ENCODE measurements around the gene SPATS2L.

The SPATS2L gene

DNA sequence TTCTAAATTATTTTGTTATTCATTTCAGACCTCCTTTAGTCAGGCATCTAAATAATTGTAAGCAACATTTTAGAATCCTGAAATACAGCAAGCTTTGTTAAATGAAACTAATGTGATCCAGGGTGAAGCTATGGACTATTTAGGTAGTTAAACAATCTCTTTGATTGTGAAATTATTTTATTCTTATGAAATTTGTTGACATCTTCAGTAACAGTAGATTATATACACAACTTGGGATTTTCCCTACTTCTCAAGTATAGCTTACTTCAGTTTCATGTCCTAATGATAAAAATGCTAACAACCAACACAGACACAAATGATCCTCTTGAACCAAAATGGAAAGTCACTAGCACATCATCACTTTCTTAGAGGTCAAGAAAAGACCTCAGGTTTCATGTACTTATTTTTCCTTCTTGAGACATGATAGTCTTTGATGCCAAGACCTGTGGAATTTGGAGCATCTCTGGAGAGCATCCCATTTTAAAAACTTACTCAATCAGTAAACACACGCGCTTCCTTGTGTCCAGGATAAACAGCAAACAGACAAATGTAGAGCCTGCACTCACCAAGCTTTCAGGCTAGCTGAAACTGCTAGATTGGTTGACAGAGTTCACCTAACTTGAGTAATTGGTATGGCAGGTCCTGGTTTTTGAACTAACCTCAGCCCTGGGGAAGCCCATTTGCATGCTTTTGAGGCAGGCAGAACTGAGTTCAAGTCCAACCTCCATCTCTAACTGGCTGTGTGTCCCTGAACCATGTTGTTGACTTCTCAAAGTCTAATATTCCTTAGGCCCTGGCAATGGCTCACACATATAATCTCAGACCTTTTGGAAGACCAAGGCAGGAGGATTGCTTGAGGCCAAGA, 155.6 kb downstream of the SPATS2L start:
- DNase-seq (ENCODE audit: low read depth, low spot score): no peak
- ChIA-PET CTCF (interaction anchor here (0.8 to 2.0 kb wide), 7 partner anchors 9 to 489 kb away, joined by 3 to 8 read pairs (median 4); no protein-coding TSS in a partner anchor), POLR2A (no interaction called here)
- H3K4me3 ChIP-seq (ENCODE audit: low read depth, low read length): no peak overlapping the region
- TF ChIP-seq, protein P1, sequence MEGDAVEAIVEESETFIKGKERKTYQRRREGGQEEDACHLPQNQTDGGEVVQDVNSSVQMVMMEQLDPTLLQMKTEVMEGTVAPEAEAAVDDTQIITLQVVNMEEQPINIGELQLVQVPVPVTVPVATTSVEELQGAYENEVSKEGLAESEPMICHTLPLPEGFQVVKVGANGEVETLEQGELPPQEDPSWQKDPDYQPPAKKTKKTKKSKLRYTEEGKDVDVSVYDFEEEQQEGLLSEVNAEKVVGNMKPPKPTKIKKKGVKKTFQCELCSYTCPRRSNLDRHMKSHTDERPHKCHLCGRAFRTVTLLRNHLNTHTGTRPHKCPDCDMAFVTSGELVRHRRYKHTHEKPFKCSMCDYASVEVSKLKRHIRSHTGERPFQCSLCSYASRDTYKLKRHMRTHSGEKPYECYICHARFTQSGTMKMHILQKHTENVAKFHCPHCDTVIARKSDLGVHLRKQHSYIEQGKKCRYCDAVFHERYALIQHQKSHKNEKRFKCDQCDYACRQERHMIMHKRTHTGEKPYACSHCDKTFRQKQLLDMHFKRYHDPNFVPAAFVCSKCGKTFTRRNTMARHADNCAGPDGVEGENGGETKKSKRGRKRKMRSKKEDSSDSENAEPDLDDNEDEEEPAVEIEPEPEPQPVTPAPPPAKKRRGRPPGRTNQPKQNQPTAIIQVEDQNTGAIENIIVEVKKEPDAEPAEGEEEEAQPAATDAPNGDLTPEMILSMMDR (IDR thresholded peaks at IDR 0.05; ENCODE audit: insufficient read depth, low read length, missing control alignments): no peak

DNA sequence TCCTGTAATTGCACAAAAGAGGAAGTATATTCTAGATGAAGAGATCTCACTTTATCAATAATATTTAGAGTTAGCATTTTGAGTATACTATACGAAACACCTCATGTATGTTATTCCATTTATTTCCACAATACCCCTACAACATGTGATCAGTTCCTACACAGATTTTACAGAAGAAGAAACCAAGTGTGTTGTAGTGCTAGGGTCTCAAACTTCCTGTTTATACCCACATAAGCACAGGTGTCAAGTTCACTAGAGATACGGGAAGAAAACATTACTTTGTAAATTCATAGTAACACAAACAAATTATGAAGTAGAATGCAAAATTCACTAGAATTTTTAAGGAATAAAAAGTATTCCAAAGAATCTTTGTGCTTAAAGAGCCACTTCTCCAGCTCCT, 157.0 kb downstream of the SPATS2L start:
- ChIA-PET POLR2A (no interaction called here), CTCF (interaction anchor here (1.4 to 1.7 kb wide), 3 partner anchors 20 to 478 kb away, joined by 3 to 5 read pairs (median 3); no protein-coding TSS in a partner anchor)
- TF ChIP-seq, protein P1 (IDR thresholded peaks at IDR 0.05; ENCODE audit: insufficient read depth, low read length, missing control alignments): no peak

DNA sequence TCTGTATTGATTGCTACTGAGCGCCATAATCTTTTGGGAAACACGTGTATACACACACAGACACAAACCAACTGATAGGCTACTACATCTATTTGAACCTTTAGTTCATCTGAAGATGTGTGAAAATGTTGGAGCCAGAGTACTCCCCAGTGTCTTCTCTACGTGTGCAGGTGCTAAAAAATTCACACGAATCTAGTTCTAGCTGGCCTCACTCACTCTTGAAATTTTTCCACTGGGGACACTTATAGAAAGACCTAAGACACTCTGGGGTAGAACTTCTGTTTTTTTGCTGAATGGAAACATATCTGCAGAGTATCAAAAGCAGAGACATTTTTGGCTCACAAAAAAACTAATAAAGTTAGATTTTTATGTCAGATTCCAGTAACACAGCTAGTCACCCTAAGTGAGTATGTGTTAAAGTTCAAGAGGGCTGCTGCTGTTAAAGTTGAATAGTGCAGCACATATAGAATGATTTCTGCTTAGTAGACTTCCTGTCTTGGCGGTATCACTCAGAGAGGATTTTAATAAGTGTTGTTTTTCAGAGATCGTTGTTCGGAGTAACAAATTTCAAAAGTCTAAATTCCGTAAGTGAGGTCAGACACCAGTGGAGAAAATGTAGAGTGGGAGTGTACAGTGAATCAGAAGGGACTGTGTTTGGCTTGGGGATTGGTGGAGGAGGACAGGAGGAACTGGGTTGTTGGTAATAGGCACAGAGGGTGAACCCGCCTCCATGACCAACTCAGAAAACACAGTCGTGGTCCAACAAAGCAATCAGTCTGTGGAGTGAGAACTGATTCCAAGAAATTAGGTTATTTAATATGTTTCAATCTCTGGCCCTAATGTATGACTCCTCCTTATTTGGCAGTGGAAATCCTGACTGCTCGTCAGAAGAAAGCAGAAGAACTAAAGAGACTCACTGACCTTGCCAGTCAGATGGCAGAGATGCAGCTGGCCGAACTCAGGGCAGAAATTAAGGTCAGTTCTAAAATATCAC, 160.2 kb downstream of the SPATS2L start:
- CTCF ChIA-PET: interaction anchor here (1.3 to 2.4 kb wide), 3 partner anchors 13 to 493 kb away, joined by 3 to 9 read pairs (median 8); no protein-coding TSS in a partner anchor

More for the DNA sequence above, 157.0 kb downstream of the SPATS2L start:
- no peak overlapping the region for H3K4me3 ChIP-seq (ENCODE audit: low read depth, low read length)
- no peak for DNase-seq (ENCODE audit: low read depth, low spot score)

DNA sequence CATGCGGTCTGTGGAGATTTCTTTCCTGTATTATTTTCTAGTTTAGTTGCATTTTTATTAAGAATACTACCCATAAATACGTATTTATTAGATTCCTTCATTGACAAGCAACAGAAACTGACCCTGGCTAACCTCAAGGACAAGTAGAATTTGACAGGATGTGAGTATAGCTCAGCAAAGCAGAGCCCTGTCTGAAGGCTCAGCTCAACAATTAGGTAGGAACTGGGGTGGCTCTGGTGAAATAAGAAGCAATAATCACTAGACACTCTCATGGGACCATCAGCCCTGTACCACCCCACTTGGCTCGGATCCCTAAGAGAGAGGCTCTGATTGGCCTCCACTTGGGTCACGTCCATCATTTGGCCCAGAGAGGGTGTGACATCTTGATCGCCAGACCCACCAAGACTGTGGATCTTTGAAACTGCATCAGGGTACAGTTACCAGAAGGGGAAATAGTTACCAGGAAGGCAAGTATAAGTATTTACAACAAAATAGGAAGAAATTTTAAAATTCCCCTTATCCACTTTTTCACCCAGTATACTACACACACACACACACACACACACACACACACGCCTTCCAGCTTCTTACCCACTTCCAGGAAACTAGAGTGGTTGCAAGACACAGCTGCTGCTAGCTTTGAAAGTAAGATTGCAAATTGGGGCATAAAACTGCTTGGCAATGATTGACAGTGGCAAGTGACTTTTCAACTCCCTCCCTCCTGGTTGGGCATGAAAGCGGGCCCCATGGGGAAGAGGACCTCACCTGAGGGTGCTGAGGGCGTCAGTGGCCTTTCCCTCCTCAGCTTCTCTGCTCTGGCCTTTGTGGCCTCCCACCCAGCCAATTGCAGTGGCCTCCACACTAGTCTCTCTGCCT, 161.6 kb downstream of the SPATS2L start:
- POLR2A ChIA-PET: no interaction called here
- H3K4me3 ChIP-seq (ENCODE audit: low read depth, low read length): no peak overlapping the region
- no peak for DNase-seq (ENCODE audit: low read depth, low spot score)
- TF ChIP-seq, protein P1 (IDR thresholded peaks at IDR 0.05; ENCODE audit: insufficient read depth, low read length, missing control alignments): no peak
- CTCF ChIA-PET: interaction anchor here (0.7 to 2.4 kb wide), 6 partner anchors 11 to 494 kb away, joined by 3 to 9 read pairs (median 6); no protein-coding TSS in a partner anchor

More for the DNA sequence above, 160.2 kb downstream of the SPATS2L start:
- no peak for DNase-seq (ENCODE audit: low read depth, low spot score)
- TF ChIP-seq, protein P1 (IDR thresholded peaks at IDR 0.05; ENCODE audit: insufficient read depth, low read length, missing control alignments): no peak
- POLR2A ChIA-PET: no interaction called here
- H3K4me3 ChIP-seq (ENCODE audit: low read depth, low read length): no peak overlapping the region

DNA sequence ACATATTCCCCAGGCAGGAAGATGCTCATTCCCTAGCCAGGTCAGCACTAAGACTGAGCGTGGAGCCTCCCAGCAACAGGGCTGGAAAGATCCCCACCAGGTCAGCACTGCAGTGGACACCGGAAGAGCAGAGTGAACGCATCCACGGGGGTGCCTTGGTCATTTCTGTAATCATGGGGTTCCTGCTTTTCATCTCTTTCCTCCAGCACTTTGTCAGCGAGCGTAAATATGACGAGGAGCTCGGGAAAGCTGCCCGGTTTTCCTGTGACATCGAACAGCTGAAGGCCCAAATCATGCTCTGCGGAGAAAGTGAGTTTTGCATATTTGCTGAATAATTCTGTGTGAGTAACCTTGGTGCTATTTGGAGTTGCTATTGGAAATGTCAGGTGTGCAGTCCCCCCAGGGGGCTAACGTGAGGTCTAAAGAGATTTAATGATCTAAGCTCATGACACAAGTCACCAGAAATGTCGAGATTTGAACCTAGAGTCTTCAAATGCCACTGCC, 163.3 kb downstream of the SPATS2L start:
- H3K4me3 ChIP-seq (ENCODE audit: low read depth, low read length): no peak overlapping the region
- TF ChIP-seq, protein P1 (IDR thresholded peaks at IDR 0.05; ENCODE audit: insufficient read depth, low read length, missing control alignments): no peak
- no peak for DNase-seq (ENCODE audit: low read depth, low spot score)
- POLR2A ChIA-PET: no interaction called here
- CTCF ChIA-PET: interaction anchor here (0.8 to 4.1 kb wide), 12 partner anchors 10 to 495 kb away, joined by 3 to 48 read pairs (median 6); no protein-coding TSS in a partner anchor
